NCI-H2107 treated with DMSO at 0.1 percent for 48 hours (cell line): Measurements from ENCODE around the gene C1D.

Experiments used
- DNase-seq: peaks from one replicate; lab custom pipeline; 2025; ENCODE audit not compliant: unreplicated experiment; lab: John Stamatoyannopoulos, UW

C1D gene

DNA sequence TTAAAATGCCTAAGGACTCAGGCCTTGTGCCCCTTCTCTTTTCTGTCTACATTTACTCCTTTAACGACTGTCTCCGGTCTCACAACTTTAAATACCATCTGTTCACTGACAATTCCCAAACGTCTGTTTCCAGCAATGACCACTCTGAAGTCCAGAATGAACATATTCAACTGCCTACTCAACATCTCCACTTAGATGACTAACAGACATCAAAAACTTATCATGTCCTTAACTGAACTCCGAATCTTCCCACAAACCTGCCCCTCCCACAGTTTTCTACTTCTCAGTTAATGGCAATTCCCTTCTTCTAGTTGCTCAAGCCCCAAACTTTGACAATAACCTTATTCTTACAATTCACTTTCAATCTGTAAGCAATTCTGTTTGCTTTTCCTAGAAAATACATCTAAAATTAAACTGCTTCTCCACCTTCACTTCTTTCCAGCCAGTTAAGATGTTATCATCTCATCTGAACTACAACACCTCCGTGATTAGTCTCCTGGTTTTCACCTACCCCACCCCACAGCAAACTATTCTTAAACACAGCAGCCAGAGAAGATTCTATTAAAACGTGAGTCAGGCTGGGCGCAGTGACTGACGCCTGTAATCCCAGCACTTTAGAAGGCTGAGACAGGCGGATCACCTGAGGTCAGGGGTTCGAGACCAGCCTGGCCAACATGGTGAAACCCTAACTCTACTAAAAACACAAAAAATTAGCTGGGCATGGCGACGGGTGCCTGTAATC, 2.8 kb downstream of the C1D start:
- no peak for DNase-seq

DNA sequence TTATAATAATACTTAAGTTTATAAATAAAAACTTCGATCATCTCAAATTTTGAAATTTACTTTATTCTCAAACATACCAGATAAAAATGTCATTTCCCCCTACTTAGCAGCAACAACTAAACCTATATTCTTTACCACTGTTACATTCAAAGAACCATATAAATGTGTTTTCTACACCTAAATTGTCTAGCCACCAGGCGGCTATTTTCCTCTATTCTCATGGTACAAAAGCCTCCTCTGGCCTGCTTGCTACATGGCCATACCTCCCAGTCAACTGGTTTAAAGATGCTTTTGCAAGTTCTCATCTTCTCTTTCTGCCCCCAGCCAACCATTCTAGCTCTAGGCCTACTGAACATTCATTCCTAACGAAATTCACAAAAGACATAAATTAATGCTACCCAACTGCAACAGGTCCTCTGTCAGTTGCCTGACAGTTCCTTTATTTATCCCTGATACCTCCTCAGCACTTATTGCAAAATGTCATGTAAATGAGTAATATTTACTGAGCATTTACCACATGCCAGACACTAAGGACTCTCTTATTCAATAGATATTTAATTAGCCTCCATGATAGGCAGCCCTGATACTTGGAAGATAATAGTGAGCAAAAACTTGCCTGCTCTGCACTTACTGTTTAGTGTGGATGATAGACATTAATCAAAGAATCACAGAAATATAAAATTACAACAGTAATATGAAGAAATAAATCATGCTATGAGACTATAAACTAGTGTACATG, 5.0 kb downstream of the C1D start:
- no peak for DNase-seq

DNA sequence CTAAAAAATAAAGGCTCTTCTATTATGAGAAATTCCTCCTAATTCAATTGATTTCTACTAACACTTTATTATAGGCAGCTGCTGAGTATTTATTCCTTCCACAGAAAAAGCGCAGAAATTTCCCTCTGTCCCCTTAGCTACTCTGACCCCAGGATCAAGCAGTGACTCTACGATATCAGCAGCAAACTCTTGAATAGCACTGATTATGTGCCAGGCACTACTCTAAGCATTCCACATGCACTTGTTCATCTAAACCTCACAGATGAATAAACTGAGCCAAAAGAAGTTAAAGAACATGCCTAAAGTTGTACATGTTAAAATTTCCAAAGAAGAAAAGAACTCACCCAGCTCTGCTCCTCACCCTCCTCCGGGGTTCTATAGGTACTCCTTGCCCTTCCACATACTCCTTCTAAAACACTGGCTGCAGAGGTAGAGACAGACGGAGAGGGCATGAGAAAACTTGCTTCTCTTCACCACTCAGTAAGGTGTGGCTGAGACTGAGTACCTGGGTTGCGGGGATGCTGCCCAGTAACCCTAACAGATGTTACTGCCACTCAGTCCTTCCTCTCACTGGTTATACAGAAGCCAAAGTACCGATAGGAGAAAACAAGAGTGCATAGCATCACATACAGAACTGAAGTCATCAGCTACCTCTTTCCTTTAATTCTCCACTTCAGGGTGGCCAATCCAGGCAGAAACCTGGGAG, 9.9 kb downstream of the C1D start:
- DNase-seq: no peak

DNA sequence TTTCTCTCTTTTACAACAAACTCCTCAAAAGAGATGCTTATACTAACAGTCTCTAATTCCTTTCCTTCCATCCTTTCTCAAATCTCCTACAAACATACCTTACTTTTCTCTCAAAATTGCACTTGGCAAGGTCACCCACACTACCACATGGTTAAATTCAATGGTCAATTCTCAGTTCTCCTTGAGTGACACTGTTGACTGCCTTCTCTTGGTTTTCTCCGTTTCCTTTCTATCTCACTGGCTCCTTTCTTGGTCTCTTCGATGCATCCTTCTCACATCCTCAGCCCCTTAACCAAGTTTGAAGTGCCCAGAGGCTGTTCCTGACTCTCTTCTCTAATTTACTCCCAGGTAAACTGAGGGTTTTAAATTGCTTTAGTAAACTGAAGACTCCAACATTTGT, 12.5 kb downstream of the C1D start:
- DNase-seq: no peak

DNA sequence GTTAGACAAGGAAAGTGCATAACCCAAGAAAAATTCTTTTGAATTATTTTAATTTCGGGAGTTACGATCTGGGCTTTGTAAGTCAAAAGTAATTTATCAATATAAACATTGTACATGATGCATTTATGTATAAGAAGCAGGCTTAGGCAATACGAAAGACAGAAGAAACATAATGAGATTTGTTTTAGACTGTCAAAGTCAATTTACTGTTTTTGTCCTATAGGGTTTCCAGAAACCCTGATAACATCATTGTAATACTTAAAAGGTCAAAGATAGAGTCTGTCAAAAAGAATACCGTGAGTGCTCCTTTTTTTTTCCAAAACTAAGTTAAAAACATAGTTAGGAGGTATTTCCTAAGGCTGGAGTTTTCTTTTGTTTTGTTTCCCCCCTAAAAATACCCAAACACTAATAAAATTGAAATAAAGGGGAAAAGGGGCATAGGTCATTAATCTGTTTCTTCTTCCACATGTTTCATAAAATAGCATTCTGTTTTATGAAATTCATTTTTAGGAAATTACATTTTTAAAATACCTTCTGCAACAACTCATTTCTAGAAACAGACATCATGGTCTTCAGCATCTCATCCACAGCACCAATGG, 16.1 kb downstream of the C1D start:
- no peak for DNase-seq

DNA sequence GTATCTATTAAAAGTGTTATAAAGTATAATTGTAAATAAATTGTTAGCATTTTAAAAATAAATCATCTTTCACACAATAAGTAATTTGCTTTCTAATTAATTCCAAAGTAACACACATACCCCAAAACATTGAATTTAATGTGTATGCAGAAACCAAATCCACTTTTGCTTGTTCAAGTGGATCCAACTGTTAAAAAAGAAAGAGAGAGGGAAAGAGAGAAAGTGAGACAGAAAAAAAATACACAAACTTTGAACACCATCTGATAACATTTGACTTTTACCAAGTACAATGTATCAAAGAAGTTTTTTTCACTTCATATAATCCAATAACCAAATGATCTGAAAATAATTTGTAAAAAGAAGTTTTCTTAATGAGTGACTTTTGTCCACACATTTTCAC, 16.6 kb downstream of the C1D start:
- no peak for DNase-seq

DNA sequence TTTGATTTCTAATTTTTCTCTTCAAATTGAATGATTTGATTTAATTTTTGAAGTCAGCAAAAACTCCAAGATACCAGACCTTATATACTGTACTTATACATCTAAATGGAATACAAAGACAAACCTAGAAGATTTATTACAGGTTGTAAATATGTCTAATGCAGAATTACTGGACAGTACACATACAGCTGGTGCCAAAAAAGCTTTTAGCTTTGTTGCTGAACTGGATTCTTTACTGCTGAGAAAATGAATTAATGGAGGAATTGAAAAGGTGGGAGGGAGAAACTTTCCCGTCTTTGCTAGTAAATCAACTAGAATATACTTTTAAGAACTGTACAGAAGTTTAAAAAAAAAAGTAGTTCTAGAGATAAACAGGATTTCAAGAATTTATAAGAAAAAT, 17.5 kb downstream of the C1D start:
- DNase-seq: no peak

DNA sequence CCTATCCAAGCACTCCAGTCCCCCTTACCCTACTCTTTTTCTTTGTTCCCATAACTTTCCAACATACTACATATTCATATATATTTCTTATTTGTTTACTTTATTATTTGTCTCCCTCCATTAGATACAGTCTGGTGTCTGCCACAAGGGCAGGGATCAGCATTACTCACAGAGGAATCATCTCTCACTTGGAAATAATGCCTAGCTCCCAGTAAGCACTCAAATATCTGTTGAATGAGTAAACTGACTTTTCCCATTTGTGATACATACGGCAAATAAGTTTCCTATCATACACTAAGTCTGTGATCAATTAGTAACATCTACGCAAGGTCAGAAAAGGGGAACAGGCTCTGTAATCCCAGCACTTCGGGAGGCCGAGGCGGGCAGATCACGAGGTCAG, 18.7 kb downstream of the C1D start:
- DNase-seq: no peak

DNA sequence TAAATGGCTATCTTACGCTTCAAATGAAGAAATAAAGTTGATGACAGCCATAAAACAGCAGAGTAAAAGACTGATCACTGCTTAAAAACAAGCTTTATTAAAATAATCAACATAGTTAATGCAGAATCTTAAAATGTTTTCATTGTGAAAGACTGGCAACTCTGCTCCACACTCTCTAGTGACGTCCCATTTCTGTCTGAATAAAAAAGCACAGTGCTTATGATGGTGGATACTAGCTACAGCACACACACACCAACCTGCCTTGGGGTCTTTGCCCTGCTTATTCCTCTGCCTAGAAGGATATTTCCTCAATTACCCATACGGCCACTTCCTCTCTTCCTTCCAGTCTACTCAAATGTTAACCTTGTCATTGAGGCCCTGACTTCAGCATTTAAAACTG, 19.1 kb downstream of the C1D start:
- DNase-seq: no peak

DNA sequence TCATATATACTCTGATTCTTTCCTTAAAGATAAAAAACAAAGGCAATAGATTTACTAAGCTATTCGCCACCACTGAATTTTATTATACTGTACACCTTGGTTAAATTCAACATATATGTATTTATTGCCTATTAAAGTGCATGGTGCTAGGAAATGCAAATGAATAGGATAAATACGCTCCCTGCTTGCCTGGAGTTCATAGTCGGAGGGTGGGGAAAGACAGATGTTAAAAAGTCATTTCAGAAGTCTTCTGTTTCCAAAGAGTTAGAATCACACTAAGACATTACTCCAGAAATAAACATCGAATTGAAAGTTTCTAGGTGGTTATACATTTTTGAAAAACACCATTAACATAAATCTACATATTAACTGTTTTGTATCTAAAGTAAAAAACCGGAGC, 19.8 kb downstream of the C1D start:
- no peak for DNase-seq

DNA sequence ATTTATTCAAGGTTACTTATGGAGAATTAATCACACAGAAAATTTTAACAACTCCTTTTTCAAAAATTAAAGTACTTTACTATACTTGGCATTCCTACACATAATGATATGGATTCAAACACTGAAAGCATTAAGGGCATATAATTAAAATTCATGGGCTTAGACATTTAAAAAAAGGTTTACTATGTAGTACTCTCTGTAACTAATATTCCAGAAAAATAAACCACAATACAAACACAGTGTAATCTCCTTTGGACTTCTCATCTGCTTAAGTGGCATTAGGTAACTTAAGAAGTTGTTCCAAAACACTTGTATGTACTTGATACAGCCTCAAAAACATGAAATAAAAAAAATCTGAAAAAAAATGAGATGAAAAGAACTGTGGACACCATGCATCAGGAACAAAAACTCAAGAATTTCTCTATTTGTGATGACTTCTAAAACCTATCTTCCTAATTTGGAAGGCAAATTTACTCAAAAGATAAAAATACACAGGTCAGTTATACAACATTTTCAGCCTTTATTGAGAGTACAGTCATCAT, 21.0 kb downstream of the C1D start:
- no peak for DNase-seq

DNA sequence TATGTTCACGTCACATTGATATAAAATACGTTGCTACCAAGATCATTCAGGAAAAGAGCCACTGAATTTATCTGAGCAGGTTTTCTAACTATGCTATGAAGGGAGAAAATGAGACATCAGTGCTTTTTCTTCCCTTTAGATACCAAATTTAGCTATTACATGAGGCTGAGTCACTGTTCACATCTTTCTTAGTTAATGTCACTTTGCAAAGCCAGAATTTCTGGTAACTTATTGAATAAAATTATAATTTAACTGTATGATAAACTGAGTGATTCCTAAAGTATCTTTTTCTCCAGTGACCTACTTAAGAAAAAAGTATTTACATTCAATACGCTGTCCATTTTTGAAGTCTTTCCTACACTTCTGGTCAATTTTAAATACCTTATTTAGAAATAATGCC, 22.7 kb downstream of the C1D start:
- no peak for DNase-seq

DNA sequence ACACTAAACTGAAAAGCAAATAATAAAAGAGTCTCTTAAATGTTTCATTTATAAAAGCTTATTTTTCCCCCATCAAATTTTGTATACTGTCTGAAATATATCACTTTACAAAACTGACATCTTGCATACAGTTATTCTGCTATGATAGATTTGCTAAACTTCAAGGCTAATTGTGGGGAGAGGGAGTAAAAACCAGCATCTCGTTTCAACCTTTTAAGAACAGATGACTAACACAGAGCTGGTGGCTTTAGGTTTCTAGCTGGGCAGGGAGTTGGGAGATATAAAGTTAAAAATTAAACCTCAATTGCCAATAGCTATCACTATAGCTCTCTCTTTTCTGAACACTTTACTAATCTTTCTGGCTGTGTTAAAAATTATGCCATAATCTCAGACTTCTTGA, 23.5 kb downstream of the C1D start:
- no peak for DNase-seq

DNA sequence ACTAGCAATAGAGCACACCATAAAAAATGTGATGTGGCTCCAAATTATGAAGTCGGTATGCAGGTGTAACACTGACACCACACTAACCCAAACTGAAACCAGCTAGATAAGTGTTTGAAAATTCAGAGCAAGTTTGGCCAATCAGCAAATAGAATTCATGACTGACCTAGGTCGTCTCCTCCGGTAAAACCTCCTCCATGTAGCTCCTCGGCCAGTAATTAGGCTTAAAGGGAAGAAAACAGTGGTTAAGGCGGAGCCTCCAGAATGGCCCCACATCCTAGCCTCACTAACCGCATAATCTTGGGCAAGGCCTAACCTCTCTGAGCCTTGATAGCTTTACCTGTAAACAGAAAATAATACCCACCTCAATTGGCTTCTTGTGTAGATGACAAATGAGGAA, 30.1 kb downstream of the C1D start:
- DNase-seq: no peak

DNA sequence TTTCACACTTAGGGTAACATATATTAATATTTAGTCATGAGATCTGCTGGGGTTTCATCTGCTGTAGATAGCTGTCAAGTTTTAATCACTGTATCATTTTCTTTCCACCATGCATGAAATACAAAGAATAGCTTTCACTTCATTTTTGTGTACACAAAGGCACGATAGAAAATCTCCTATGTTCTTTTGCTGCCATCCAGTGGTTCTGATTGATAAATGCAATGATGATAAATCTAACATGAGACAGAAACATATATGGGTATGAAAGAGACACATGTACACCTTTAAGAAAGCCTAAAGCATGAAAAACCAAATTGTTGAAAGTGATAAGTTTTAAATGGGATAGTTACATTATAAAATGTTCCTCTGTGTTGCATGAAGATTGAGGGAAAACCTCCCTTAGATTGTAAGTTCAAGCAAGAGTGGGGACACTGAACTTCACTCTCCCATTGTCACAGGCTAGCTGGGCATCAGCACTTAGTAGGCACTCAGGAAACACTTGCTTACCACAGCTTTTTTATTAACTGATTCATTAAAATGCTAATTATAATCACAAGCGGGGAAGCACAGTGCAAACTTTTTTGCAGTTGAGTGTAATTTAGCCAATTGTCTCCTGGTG, 31.2 kb downstream of the C1D start:
- peak; percentile 46 for DNase-seq

DNA sequence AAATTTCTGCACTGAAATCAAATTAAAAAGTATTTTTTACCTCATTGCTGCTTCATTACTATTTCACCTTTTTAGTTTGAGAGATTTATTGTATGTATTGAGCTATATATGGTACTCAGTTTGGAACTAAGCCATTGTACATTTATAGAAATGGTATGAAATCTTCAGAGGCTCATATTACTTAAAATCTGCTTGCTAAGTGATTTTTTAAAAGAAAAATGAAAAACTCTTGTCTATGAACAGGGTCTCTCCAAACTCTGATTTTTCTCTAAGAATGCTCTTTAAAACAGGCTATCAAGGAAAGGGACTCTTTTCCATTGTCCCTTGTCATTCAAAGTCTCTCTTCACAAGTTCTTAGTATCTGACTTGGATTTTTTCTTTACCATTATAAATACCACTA, 31.8 kb downstream of the C1D start:
- no peak for DNase-seq

DNA sequence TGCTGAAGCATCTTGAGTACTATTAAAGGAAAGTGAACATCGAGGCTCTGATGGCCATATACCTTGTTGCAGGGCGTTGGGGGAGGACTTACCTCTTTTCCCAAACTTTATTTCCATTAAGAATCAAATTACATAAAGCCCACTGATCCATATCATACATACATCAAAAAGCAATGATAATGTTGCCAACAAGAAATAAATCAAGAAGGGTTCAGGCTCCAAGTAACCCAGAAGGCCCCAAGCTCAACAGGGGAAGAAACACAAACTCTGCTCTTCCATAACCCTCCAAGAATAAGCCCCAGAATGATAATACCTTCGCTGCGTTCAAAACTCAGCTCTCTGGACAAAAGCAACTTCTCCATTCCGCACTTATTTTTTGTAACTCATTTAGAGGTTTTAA, 32.3 kb downstream of the C1D start:
- DNase-seq: no peak

DNA sequence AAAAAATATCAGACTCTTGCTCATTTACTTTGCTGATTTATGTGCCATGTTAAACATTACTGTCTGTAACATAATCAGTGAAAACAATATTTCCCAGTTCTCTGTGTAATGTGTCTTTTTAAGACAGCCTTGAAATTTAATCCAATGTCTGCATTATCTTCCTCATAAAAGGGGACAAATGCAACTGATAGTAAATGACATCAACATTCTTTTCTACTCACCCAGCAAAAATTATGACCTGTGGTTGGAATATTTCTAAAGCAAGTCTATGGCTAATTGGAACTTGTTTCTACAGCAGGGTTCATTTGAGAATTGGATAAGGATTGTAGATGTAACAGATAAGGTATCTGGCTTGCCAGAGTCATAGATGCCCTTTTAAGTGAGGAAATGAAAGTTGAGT, 34.8 kb downstream of the C1D start:
- DNase-seq: no peak

DNA sequence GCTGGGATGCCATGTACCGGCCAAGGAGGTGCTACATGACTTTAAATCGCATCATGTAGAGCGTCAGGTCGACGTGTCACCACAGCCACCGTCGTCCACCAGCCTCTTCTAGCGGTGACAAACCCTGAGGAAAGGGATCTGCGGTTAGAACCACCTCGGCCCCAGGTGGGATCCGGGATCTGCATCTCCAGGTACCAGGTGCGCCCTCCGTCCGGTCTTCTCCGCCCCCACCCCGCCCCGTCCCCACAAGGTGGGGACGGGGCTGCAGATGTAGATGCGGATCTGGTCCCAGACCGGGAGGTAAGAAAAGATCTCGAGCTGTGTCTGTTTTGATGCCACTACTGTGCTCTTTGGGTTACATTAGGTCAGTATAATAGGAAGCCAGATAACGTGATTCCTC, 38.4 kb downstream of the C1D start:
- no peak for DNase-seq

DNA sequence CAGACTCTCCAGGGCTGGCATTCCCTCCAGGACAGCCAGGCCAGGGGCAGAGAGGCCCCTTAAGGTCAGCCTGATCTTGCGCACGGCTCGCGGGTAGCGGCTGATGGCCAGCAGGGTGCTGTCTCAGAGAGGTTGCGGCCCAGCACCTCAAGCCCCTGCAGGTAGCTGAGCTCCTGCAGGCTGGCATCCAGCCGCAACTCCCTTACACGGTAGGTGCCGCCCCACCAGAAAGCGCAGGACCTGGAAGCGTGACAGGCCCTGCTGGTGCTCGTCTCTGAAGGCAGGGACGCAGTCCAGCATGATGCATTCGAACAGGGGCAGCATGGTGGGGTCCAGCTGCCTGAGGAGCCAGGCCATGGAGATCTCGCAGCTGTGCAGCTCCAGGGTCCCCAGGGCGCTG, 38.9 kb downstream of the C1D start:
- no peak for DNase-seq

DNA sequence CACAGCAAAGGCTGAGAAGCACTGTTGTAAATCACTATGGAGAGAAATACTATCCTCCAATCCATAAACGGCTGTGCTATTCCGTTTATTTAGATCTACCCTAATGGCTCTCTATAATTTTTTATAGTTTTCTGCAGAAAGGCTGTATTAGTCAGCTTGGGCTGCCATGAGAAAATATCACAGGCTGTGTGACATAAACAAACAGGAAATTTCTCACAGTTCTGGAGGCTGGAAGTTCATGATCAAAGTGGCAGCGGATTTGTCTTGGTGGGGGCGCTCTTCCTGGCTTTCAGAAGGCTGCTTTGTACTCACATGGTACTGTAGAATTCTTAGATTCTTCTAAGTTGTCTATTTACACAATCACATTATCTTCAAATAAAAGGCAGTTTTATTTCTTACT, 44.1 kb downstream of the C1D start:
- DNase-seq: no peak
